Measurements from ENCODE around the gene POLR1F. TPM values are rescaled to one million over a fixed set of nuclear protein-coding genes. Genes with fewer than 3 reads are reported as not detected.

Gene POLR1F
- total and polyA plus RNA-seq, 9 of the 15 experiments (the other 6 are each of a cell fraction or from before 2014, with no cell fraction given) = 17.5 to 95.3 (median 32.7) TPM

DNA sequence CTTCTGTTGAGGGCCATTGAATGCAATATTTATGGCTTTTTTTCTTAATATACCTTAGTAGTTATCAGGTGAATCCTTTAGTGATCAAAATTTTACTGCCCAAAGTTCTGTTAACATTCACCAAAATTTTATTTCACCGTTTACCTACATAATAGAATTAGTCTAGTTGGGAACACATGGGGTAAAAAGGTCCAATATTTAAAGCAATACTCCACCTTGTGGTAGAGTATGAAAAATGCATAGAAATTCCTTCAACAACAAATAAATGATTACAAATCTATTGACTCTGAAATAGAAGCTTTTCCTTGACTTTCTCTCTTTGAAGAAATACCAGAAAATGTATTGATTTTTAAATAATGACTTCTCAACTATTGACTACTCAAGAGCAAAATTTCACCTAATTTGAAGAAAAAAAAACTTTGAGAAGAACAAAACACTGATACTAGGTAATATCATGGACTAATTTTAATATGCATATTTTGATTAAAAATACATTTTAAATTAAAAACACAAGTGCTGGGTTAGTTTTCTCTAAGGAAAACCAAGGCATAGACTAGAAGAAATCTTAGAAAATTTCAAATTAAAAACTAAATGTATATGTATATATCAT, 43.3 kb downstream of the POLR1F start (continued):
- TF ChIP-seq, protein P1, sequence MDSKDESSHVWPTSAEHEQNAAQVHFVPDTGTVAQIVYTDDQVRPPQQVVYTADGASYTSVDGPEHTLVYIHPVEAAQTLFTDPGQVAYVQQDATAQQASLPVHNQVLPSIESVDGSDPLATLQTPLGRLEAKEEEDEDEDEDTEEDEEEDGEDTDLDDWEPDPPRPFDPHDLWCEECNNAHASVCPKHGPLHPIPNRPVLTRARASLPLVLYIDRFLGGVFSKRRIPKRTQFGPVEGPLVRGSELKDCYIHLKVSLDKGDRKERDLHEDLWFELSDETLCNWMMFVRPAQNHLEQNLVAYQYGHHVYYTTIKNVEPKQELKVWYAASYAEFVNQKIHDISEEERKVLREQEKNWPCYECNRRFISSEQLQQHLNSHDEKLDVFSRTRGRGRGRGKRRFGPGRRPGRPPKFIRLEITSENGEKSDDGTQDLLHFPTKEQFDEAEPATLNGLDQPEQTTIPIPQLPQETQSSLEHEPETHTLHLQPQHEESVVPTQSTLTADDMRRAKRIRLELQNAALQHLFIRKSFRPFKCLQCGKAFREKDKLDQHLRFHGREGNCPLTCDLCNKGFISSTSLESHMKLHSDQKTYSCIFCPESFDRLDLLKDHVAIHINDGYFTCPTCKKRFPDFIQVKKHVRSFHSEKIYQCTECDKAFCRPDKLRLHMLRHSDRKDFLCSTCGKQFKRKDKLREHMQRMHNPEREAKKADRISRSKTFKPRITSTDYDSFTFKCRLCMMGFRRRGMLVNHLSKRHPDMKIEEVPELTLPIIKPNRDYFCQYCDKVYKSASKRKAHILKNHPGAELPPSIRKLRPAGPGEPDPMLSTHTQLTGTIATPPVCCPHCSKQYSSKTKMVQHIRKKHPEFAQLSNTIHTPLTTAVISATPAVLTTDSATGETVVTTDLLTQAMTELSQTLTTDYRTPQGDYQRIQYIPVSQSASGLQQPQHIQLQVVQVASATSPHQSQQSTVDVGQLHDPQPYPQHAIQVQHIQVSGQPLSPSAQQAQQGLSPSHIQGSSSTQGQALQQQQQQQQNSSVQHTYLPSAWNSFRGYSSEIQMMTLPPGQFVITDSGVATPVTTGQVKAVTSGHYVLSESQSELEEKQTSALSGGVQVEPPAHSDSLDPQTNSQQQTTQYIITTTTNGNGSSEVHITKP (IDR thresholded peaks at IDR 0.05; ENCODE audit: partially characterized antibody) = no peak
- TF ChIP-seq, protein P2, sequence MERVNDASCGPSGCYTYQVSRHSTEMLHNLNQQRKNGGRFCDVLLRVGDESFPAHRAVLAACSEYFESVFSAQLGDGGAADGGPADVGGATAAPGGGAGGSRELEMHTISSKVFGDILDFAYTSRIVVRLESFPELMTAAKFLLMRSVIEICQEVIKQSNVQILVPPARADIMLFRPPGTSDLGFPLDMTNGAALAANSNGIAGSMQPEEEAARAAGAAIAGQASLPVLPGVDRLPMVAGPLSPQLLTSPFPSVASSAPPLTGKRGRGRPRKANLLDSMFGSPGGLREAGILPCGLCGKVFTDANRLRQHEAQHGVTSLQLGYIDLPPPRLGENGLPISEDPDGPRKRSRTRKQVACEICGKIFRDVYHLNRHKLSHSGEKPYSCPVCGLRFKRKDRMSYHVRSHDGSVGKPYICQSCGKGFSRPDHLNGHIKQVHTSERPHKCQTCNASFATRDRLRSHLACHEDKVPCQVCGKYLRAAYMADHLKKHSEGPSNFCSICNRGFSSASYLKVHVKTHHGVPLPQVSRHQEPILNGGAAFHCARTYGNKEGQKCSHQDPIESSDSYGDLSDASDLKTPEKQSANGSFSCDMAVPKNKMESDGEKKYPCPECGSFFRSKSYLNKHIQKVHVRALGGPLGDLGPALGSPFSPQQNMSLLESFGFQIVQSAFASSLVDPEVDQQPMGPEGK (CRISPR knock-in tag; IDR thresholded peaks at IDR 0.05; ENCODE audit: borderline replicate concordance) = no peak
- TF ChIP-seq L3MBTL2 (IDR thresholded peaks at IDR 0.05) = 0 out of 2 replicates have a peak, but pooled peaks have one; percentile 12
- no peak for TF ChIP-seq CREB1 (IDR thresholded peaks at IDR 0.05)
- no peak for TF ChIP-seq CREB1 (CRISPR knock-in tag; IDR thresholded peaks at IDR 0.05)
- no peak for TF ChIP-seq ZNF134 (CRISPR knock-in tag; conservative IDR thresholded peaks at IDR 0.05)
- TF ChIP-seq, protein P3, sequence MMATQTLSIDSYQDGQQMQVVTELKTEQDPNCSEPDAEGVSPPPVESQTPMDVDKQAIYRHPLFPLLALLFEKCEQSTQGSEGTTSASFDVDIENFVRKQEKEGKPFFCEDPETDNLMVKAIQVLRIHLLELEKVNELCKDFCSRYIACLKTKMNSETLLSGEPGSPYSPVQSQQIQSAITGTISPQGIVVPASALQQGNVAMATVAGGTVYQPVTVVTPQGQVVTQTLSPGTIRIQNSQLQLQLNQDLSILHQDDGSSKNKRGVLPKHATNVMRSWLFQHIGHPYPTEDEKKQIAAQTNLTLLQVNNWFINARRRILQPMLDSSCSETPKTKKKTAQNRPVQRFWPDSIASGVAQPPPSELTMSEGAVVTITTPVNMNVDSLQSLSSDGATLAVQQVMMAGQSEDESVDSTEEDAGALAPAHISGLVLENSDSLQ (IDR thresholded peaks at IDR 0.05) = no peak
- no peak for TF ChIP-seq DMBX1 (CRISPR knock-in tag; IDR thresholded peaks at IDR 0.05; ENCODE audit: borderline replicate concordance)
- TF ChIP-seq, protein P4, sequence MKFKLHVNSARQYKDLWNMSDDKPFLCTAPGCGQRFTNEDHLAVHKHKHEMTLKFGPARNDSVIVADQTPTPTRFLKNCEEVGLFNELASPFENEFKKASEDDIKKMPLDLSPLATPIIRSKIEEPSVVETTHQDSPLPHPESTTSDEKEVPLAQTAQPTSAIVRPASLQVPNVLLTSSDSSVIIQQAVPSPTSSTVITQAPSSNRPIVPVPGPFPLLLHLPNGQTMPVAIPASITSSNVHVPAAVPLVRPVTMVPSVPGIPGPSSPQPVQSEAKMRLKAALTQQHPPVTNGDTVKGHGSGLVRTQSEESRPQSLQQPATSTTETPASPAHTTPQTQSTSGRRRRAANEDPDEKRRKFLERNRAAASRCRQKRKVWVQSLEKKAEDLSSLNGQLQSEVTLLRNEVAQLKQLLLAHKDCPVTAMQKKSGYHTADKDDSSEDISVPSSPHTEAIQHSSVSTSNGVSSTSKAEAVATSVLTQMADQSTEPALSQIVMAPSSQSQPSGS (CRISPR knock-in tag; IDR thresholded peaks at IDR 0.05) = no peak
- TF ChIP-seq SMC3 (conservative IDR thresholded peaks at IDR 0.05; ENCODE audit: insufficient read depth, low read depth, low read length) = peak; percentile 28; the same call in 1 of the 2 replicates

All from K562 (cell line).